Right atrium auricular region (tissue), 2 donors: ENCODE measurements around the gene OTULIN. TPM values are rescaled to one million over a fixed set of nuclear protein-coding genes. Genes with fewer than 3 reads are reported as not detected.
A peak's percentile ranks its signal among the peaks of the same experiment; 100 is the strongest.

Experiments used
- DNase-seq: peaks from one replicate; pipeline ENCODE4 v3.0.0-alpha.2; 2019; ENCODE audit warnings: low spot score
- H3K27ac ChIP-seq, 2 donors: fragments of 200-600 bp; sonication (generic); 1 replicate in 1 of 2; 2 replicates in 1 of 2; pipeline ENCODE4 v1.5.1; 2016 to 2019
- H3K27me3 ChIP-seq, 2 donors: fragments of 200-600 bp; sonication (generic); one replicate each; pipeline versions ENCODE4 v1.5.1 to v1.6.0; 2017 to 2019
- H3K36me3 ChIP-seq: fragments of 200-600 bp; sonication (generic); one replicate; pipeline ENCODE4 v1.5.1; 2016
- H3K4me1 ChIP-seq, 2 donors: fragments of 200-600 bp; sonication (generic); one replicate each; pipeline versions ENCODE4 v1.5.1 to v1.6.0; 2017 to 2019
- H3K4me3 ChIP-seq, 2 donors: fragments of 200-600 bp; sonication (generic); 1 replicate in 1 of 2; 2 replicates in 1 of 2; pipeline ENCODE4 v1.5.1; 2017 to 2019; ENCODE audit warnings: mild to moderate bottlenecking in 1 of 2, moderate library complexity in 1 of 2
- H3K9me3 ChIP-seq, 2 donors: fragments of 200-600 bp; sonication (generic); one replicate each; pipeline ENCODE4 v1.5.1; 2019
- CTCF ChIP-seq, 2 donors: fragments of 200-600 bp; sonication (generic); IDR thresholded peaks; one replicate each; pipeline ENCODE4 v1.5.1; 2019; ENCODE audit warnings: antibody characterized with exemption in 2 of 2
- total RNA-seq, 2 donors: library from RNA; depleted of rRNA; stranded (reverse); fragments of >200 nt; gene quantifications; one replicate each; pipeline ENCODE4 v1.1.0, GENCODE V29; 2016

OTULIN gene
- total RNA-seq, 2 donors from 2014 or later: 13.9 to 29.9 TPM

GRCh38 chr5:14687023-14687665, 22.6 kb downstream of the OTULIN start:
- TF ChIP-seq CTCF (IDR thresholded peaks at IDR 0.05): no peak
- peaks cover 58% of the 10 kb centered on the region for H3K36me3 ChIP-seq
- H3K27ac ChIP-seq: peak overlapping the region; percentile 43 to 72
- H3K4me3 ChIP-seq: no peak overlapping the region
- H3K27me3 ChIP-seq: no peaks in the 10 kb centered on the region
- H3K9me3 ChIP-seq: peaks cover 0 to 8% of the 10 kb centered on the region in 2 donors
- peaks cover 0 to 40% of the 10 kb centered on the region in 2 donors for H3K4me1 ChIP-seq
- DNase-seq: no peak

GRCh38 chr5:14693070-14693469, 28.6 kb downstream of the OTULIN start:
- no peak for TF ChIP-seq CTCF (IDR thresholded peaks at IDR 0.05)
- H3K36me3 ChIP-seq: peaks cover 61% of the 10 kb centered on the region
- no peaks in the 10 kb centered on the region for H3K27me3 ChIP-seq

GRCh38 chr5:14695152-14695551, 30.6 kb downstream of the OTULIN start:
- peaks cover 41% of the 10 kb centered on the region for H3K36me3 ChIP-seq
- no peak overlapping the region for H3K4me3 ChIP-seq
- DNase-seq: no peak
- H3K9me3 ChIP-seq: peaks cover 0 to 6% of the 10 kb centered on the region in 2 donors
- TF ChIP-seq CTCF (IDR thresholded peaks at IDR 0.05): no peak
- no peaks in the 10 kb centered on the region for H3K27me3 ChIP-seq
- H3K4me1 ChIP-seq: peaks cover 0 to 22% of the 10 kb centered on the region in 2 donors
- no peak overlapping the region for H3K27ac ChIP-seq

More at GRCh38 chr5:14693070-14693469, 28.6 kb downstream of the OTULIN start:
- H3K27ac ChIP-seq: no peak overlapping the region
- H3K4me3 ChIP-seq: no peak overlapping the region
- DNase-seq: no peak
- H3K4me1 ChIP-seq: peaks cover 0 to 9% of the 10 kb centered on the region in 2 donors
- H3K9me3 ChIP-seq: peaks cover 0 to 8% of the 10 kb centered on the region in 2 donors

DNA sequence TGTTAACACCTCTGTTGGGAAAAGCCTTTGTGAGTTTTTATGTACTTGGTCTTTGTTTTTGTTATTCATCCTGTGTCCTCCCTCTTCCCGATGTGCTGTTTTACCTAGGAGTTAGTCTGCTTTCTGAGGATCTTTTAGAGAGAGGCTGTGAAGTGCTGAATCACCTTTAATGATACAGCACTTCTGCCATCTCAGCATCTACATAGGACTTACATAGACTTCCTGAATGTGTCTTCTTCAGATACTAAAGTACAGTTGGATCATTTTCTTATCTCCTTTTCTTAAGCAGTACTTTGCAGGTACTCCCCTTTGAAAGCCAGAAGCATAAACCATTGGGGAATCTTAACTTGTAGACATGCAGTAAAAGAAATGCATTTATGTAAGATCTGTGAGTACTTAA, 31.5 kb downstream of the OTULIN start:
- Histone ChIP-seq H3K9me3 (no peaks in the 10 kb centered on the region), H3K27ac (no peak overlapping the region), H3K4me1 (peaks cover 0 to 31% of the 10 kb centered on the region in 2 donors), H3K36me3 (peaks cover 32% of the 10 kb centered on the region), H3K27me3 (no peaks in the 10 kb centered on the region), H3K4me3 (no peak overlapping the region)
- no peak for DNase-seq
- no peak for TF ChIP-seq CTCF (IDR thresholded peaks at IDR 0.05)

GRCh38 chr5:14696851-14697250, 32.3 kb downstream of the OTULIN start:
- H3K4me1 ChIP-seq: peaks cover 0 to 39% of the 10 kb centered on the region in 2 donors
- H3K36me3 ChIP-seq: peaks cover 26% of the 10 kb centered on the region

More at GRCh38 chr5:14696851-14697250, 32.3 kb downstream of the OTULIN start:
- DNase-seq: no peak
- H3K27ac ChIP-seq: no peak overlapping the region
- no peak for TF ChIP-seq CTCF (IDR thresholded peaks at IDR 0.05)
- no peak overlapping the region for H3K4me3 ChIP-seq
- H3K27me3 ChIP-seq: no peaks in the 10 kb centered on the region
- H3K9me3 ChIP-seq: no peaks in the 10 kb centered on the region
